ENCODE results near the gene ERP44.
"Not testable (repeated sequence)": the region's sequence is repeated elsewhere in the genome, so short reads cannot be mapped to it uniquely, and the experiment has no call there.

The ERP44 gene

DNA sequence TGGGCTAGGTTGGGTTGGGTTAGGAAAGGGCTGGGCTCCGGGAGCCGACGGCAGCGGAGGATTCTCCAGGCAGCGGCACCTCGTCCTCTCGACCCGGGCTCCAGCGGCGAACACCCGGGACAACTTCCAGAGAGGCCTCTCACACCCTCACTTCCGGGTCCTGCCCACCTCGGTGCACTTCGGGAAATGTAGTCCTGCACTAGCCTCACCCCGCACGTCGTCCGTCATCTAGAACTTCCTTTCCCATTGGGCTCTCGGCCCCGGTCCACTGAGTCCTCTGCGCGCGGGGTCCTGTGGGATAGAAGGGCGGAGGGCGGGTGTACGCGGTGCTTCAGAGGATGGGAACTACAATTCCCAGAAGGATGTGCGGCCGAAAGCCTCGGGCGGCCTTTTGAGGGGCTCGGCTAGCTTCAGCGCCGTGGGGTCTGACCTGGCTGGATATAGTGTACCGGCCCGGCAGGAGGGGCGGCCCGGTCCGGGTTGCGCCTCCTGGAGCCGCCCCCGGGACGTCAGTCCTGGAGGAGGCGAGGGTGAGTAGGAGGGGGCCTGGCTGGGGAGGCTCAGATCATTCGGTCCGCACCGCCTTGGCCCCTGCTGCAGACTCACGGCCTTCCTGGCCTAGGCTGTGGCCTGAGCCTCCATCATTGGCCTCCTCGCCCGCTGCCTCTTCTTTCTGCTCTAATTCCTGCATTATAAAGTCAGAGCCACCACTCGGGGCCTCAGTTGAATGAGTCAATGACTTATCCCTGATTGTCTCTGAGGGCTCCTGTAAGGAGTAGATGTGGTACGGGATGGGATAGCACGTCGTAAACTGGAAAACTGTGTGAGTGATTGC, at the start of gene ERP44, which contains the start of gene INVS:
Gene ERP44, minus strand, starts transcription at position 114 of the 835 bp plus-strand sequence. CDS start 160 bp downstream, outside the sequence.
Gene INVS, plus strand, starts transcription at position 357 of the 835 bp plus-strand sequence. CDS start 5,279 bp downstream, outside the sequence.
- peak; percentile 90 for DNase-seq (ENCODE audit: low read depth)

DNA sequence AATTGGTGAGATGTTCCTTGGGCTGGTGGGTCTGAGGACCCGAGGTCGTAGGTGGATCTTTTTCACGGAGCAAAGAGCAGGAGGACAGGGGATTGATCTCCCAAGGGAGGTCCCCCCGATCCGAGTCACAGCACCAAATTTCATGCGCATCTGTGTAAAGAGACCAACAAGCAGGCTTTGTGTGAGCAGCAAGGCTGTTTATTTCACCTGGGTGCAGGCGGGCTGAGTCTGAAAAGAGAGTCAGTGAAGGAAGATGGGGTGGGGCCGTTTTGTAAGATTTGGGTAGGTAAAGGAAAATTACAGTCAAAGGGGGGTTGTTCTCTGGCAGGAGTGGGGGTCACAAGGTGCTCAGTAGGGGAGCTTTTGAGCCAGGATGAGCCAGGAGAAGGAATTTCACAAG, 47.2 kb upstream of the ERP44 start:
- not testable (repeated sequence) for DNase-seq (ENCODE audit: low read depth)

- DNase-seq (ENCODE audit: low read depth), result not testable (repeated sequence)
Observed at GRCh38 chr9:100145167-100145934, 46.6 kb upstream of the ERP44 start.

- DNase-seq (ENCODE audit: low read depth), result not testable (repeated sequence)
Observed at GRCh38 chr9:100141862-100142261, 43.1 kb upstream of the ERP44 start.

DNA sequence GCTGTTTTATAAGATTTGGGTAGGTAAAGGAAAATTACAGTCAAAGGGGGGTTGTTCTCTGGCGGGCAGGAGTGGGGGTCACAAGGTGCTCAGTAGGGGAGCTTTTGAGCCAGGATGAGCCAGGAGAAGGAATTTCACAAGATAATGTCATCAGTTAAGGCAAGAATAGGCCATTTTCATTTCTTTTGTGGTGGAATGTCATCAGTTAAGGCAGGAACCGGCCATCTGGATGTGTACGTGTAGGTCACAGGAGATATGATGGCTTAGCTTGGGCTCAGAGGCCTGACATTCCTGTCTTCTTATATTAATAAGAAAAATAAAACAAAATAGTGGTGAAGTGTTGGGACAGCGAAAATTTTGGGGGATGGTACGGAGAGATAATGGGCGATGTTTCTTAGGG, 41.5 kb upstream of the ERP44 start:
- DNase-seq (ENCODE audit: low read depth), result not testable (repeated sequence)

- DNase-seq (ENCODE audit: low read depth), result not testable (repeated sequence)
Observed at GRCh38 chr9:100136799-100137198, 38.0 kb upstream of the ERP44 start.

DNA sequence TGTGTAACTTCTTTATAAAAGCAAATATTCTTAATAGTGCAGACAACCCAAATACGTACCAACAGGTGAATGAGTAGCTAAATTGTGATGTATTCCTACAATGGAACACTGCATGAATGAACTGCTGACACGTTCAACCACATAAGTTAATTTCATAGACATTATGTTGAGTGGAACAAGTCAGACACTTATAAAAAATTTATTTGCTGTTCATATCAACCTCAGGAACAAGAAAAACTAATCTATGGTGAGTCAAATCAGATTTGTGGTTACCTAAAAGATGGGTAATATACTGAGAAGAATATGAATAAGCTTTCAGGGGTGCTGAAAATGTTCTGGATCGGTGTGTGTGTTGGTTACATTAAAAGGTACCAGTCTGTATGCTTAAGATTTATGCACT, 35.9 kb upstream of the ERP44 start:
- DNase-seq (ENCODE audit: low read depth), result no peak

DNA sequence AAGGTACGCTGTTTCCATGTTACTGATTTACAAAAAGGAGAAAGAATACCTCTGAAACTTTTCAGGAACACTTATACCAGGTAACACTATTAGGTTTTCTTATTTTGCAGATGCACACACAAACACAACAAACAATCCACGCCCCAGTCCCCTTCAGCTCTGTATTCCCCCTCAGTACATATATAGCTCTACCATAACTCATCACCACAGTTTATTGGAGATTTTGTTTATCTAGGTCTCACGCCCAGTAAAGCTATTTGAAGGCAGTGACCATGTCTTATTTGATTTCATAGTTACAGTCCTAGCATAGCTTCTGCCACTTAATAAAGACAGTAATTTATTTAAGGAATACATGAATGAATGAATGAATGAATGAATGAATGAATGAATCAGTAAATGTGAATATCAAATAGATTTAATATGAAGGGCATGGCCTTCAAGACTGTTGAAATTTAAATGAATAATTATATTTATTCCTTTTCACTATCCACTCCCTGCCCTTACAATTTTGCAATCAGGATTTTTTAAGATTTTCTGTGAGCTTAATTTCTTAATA, 33.2 kb upstream of the ERP44 start:
- DNase-seq (ENCODE audit: low read depth), result no peak

DNA sequence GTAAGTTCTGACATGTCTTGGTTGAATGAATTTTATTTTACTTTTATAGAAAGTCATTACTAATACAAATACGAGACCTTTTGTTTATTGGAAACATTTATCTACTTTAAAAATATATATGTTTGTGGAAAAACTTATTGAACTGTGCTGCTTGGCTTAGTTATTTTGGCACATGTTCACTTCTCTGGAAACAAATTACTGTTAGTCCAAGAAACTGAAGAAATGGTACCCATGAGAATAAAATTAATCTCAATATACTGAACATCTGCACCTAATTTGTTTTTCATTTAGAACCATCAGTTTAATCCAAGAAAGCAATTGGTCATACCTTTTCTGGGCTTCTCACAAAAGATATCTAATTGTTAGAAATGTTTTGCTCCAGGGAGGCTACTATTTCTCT, 32.4 kb upstream of the ERP44 start:
- DNase-seq (ENCODE audit: low read depth), result no peak

DNA sequence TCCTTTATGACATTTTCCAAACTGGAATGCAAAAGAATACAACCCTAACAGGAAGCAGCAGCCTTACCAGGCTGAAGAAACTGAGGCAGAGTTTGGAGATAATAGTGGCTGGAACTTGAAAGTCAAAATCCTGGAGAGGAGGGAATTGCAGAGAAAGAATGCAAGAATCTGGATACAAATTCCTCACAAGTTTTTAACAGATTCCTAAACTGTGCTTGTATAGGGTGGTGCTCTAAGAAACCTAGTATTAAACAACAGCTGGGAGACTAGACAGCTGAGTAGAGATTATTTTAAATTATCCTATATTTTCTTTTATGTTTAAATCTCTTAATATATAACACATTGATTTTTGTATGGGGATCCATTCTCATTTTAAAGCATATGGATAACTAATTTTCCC, 31.0 kb upstream of the ERP44 start:
- DNase-seq (ENCODE audit: low read depth), result no peak

- DNase-seq (ENCODE audit: low read depth), result no peak
Observed at GRCh38 chr9:100126423-100126822, 27.6 kb upstream of the ERP44 start.

DNA sequence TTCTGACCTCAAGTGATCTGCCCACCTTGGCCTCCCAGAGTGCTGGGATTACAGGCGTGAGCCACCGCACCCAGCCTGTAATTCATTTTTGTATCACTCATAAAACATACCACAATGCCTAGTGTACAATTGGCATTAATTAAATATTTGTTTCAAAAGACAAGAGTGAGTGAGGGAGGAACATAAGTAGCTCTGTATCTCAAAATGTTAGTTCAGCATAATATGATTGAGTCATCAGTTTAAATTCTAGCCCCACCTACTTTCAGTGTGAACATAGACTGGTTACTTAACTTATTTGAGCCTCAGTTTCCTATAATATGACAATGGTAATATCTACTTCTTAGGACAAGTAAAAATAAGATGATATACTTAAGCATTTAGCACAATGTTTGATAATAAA, 27.1 kb upstream of the ERP44 start:
- no peak for DNase-seq (ENCODE audit: low read depth)

DNA sequence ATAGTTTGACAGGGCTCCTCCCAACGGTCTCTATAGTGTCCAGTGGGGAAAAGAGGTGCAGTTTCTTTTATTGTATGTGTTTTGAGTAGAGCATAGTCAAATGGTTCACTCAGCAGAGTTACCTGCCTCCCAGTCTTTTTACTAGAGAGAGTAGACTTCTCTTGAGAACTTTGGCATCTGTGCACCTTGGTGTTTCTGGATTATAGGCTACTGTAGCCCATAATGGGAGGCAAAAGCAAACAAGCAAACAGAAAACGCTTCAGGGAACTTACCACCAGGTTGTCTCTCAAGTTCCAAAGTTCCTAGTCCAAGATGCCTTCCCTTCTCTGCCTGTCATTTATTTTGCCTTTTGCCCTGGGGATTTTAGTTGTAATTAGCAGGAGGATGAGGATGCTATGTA, 26.4 kb upstream of the ERP44 start:
- no peak for DNase-seq (ENCODE audit: low read depth)

DNA sequence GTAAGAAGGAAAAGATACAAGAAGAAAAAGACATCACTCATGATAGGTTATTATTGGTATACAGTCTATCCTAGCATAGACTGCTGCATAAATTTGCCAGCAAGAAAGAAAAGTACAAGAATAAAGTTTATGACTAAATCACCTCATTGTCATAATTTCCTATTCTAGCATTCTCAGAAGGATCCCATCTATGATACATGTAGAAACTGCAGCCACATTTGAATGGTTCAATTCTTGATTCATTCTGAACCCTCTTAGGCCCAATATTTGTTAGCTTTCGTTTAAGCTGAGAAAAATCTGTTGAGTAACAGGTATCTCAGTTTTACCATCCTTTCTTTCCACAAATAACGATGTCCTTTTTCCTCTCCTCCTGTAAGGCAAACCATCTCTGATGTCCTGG, 21.5 kb upstream of the ERP44 start:
- DNase-seq (ENCODE audit: low read depth), result no peak

GRCh38 chr9:100117316-100117715, 18.5 kb upstream of the ERP44 start:
- DNase-seq (ENCODE audit: low read depth), result no peak

DNA sequence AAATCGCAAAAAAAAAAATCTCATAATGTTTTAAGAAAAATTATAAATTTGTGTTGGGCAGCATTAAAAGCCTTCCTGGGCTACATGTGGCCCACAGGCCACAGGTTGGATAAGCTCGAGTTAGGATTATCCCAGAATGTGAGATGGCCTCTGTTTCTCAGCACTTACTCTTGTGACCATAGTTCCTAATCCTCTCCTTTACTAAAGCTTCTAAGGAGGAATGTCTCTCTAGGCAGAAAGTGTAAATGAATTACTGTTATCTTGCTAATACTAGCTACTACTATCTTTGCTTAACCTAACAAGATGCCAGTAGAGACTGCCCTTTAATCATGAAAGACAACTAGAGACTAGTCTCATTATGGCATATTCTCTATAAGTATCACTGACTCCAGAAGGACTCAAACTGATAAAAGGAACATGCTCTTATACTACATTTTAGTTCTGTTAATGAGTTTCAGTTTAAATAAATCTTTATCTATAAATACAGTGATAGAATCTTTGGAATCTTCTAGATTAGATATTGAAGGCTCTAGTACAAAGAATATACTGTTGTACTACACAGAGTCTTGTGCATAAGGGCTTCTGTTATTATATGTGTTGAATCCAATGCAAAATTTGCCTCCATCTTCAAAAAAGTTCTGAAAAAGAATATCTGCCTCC, 14.0 kb upstream of the ERP44 start:
- no peak for DNase-seq (ENCODE audit: low read depth)

DNA sequence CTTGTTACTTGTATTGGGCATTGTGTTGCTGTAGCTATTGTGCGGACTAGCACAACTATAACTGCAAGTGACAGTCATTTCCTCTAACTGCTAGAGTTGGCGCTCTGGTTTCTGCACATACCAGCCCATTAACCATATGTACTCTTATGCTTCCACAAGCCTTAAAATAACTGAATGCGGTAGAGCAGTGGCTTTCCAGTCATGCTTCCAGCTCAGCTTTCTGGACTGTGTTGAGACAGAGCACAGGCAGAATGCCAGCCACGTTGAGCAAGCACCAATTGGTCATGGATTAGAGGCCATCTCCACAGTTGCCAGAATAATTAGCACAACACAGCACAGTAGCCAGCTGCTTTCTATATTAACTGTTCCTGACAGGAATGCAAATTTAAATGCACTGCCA, 12.4 kb upstream of the ERP44 start:
- DNase-seq (ENCODE audit: low read depth), result no peak

DNA sequence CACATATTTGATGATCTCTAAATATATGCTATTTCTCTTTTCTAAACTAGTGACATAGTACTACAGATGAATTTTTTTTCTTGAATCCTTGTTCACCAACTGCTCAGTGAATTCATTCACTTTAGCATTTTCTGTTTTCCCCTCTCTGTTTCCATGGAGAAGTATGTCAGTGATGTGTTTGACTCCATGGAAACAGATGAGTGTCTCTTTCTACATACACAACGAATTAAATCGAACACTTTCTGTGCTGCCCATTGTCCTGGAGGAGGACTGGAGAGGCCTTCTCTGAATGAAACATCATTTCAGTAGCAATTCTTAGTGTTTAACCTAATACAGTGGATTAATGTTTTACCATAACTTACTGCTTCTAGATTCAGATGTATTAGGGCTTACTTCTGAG, 9.8 kb upstream of the ERP44 start:
- DNase-seq (ENCODE audit: low read depth), result no peak

- no peak for DNase-seq (ENCODE audit: low read depth)
Observed at GRCh38 chr9:100106616-100107015, 7.8 kb upstream of the ERP44 start.

- DNase-seq (ENCODE audit: low read depth), result no peak
Observed at GRCh38 chr9:100105861-100106260, 7.1 kb upstream of the ERP44 start.

- no peak for DNase-seq (ENCODE audit: low read depth)
Observed at GRCh38 chr9:100104314-100104713, 5.5 kb upstream of the ERP44 start.

DNA sequence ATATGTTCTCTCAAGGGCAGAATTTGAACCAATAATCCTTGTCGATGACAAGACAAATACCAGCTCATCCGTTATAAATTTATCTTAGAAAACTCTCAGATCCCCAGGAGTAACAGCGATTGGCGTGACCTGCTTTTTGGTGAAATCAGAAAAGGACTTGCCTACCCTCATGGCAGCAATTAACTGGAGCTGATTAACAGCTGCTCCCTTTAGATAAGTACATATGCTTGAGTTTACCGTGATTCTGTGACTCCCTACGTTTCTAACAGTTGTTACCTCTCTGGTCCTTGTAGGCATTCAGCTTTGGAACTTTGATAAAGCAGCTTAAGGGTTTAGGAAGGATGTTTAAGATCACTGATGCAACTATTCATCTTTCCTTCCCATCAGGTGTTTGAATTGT, 2.8 kb upstream of the ERP44 start:
- no peak for DNase-seq (ENCODE audit: low read depth)

All from stimulated activated CD8-positive, alpha-beta memory T cell treated with anti-CD3 and anti-CD28 coated beads, Interleukin-7, amount 100 ng/mL, for 24 hours (primary cell).